IPS-15b (cell line): ENCODE results near the gene DDX17.

Experiments used
- H3K27me3 ChIP-seq: one replicate; pipeline ENCODE4 v1.6.1; 2013; ENCODE audit warnings: low read length; ENCODE audit not compliant: control insufficient read depth, insufficient read depth
- H3K36me3 ChIP-seq: one replicate; pipeline ENCODE4 v1.6.1; 2013; ENCODE audit warnings: low read length; ENCODE audit not compliant: control insufficient read depth, insufficient read depth
- H3K4me1 ChIP-seq: one replicate; pipeline ENCODE4 v1.6.1; 2013; ENCODE audit warnings: mild to moderate bottlenecking, low read length; ENCODE audit not compliant: control insufficient read depth, insufficient read depth
- H3K4me3 ChIP-seq: one replicate; pipeline ENCODE4 v1.5.1; 2013; ENCODE audit warnings: low read depth, low read length
- H3K9ac ChIP-seq: one replicate; pipeline ENCODE4 v1.6.1; 2013; ENCODE audit warnings: low read depth, mild to moderate bottlenecking, low read length
- H3K9me3 ChIP-seq: one replicate; pipeline ENCODE4 v1.6.1; 2013; ENCODE audit warnings: mild to moderate bottlenecking, low read length; ENCODE audit not compliant: control insufficient read depth, insufficient read depth

DDX17 gene

DNA sequence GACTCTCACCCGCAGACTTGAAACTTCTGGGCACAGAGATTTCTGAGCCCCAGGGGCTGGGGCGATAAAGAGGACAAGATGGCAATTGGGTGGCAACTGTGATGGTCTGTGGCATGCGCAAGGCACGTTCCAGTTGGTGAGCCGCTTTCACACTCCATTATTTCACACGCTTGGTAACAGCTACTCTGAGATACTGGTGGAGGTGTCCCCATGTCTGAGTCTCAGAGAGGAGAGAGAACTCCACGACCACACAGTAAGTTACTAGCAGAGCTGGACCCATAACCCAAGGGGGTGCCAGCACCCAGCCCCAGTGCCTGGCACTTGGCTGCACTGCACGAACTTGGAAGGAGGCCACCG is 45.1 kb downstream of the DDX17 start:
- Histone ChIP-seq H3K27me3 (peaks cover 56% of the 10 kb centered on the region), H3K9ac (no peak overlapping the region), H3K4me1 (peaks cover 9% of the 10 kb centered on the region), H3K36me3 (no peaks in the 10 kb centered on the region), H3K4me3 (peak overlapping the region; percentile 23), H3K9me3 (no peaks in the 10 kb centered on the region)

DNA sequence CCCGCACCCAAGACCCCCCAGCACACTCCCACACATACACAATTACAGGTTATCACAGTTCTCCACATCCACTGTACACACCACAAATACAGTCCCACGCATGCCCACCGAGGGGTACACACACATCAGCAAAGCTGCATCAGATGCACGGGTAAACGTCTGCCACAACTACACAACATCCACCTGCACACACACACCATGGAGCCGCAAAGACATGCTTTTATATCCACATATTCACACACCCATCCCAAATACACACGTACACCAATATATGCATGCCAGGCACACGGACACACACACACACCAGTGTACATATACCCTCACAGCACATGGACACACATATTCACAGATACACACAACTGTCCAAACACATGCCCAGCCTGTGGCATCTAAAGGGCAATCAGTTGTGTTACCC is 45.7 kb downstream of the DDX17 start:
- Histone ChIP-seq H3K36me3 (no peaks in the 10 kb centered on the region), H3K9ac (no peak overlapping the region), H3K4me3 (no peak overlapping the region), H3K27me3 (peaks cover 50% of the 10 kb centered on the region), H3K4me1 (peaks cover 9% of the 10 kb centered on the region), H3K9me3 (no peaks in the 10 kb centered on the region)

DNA sequence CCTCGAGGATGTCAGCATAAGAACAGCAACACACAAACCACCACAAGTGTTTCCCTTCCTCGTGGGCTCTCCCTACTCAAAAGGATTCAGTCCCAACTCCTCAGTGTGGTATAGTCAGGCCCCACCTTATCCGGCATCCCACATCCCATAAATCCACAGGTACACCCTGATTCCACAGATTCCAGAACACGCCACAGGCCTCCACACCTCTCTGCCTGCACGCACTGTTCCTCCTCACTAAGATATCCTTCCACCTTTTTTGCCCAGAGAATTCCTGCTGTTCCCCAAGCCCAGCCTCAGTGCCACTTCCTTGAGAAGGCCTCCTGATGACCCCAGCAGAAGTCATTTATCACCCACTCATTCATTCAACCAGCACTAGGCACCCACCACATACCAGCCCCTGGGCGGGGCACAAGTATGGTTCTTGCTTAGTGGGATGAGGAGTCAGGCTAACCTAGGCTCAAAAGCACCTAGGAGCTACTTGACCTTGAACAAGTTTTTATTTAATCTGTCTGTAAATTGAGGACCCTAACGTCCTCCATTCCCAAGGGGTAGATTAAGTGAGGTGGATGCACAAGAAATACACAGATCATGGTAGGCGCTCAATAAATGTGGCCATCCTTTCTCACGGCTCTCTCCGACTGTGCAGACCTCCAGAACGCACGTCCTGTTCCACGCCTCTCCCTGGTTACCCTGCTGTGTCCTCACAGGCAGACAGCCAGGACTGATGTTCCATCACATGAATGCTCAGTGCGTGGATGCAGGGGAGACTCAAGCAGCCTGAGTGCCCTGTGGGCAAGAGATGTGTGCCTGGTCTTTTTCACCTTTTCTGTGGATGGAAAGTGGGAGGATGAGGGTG is 49.0 kb downstream of the DDX17 start:
- no peak overlapping the region for H3K9ac ChIP-seq
- no peaks in the 10 kb centered on the region for H3K9me3 ChIP-seq
- no peak overlapping the region for H3K4me3 ChIP-seq
- no peaks in the 10 kb centered on the region for H3K36me3 ChIP-seq
- peaks cover 4% of the 10 kb centered on the region for H3K4me1 ChIP-seq
- peaks cover 53% of the 10 kb centered on the region for H3K27me3 ChIP-seq

DNA sequence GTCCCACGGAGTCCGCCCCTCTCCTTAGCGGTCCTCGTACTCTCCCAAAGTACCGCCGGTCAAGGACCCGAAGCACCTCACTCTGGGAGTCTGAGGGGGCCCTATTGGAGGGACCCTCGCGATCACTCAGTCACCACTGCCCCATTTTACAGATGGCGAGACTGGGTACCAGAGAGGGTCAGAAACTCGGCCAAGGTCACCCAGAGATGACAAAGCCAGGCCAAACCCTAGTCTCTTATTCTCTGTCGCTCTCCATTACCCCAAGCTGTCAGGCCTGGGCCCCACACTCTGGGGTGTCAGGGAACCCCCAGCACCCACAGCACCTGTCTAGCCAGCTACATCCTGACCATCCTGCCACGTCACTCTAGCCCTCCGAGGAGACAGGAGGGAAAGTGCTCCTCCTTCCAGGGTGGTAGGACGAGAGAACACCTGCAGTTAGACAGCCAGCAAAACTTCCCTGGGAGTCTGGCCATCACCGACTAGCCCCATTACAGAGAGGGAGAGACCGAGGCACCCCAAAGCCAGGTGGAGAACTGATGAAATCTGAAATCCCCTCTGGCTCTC is 49.8 kb downstream of the DDX17 start:
- H3K27me3 ChIP-seq: peaks cover 49% of the 10 kb centered on the region
- H3K36me3 ChIP-seq: no peaks in the 10 kb centered on the region
- H3K4me3 ChIP-seq: peak overlapping the region; percentile 41
- peaks cover 4% of the 10 kb centered on the region for H3K4me1 ChIP-seq
- no peaks in the 10 kb centered on the region for H3K9me3 ChIP-seq
- H3K9ac ChIP-seq: no peak overlapping the region

DNA sequence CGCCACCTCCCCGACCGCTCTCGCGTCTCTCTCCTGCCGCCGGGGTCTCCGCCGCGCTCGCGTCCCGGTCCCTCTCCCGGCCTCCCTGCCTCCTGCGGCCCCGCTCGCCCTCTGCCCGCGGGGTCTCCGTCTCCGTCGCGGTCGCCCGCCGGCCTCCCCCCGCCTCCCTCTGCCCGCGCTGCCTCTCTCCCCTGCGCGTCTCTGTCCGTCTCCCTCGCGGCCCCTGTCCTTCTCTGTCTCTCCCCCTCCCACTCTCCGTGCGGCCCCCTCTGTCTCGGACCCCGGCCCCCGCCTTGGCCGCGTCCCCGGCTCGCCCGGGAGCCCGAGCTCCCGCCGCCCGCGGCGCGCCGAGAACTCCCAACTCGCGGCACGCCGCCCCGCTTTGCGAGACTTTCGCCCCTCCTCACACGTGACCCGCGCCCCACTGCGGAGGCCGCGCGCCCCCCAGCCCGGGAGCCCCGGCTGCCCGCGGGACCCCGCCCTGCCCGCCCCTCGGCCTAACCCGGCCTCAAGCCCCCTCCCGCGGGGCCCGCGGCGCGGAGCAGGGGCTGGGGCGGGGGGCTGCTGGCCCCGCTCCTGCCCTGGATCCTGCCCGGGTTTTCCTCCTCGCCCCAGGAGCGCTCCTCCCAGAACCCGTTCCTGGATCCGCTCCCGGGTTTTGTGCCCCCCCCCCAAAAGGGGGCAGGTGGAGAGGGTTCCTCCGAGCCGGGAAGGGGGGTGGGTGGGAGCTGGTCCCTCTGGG is 50.4 kb downstream of the DDX17 start:
- no peaks in the 10 kb centered on the region for H3K9me3 ChIP-seq
- H3K27me3 ChIP-seq: peaks cover 43% of the 10 kb centered on the region
- no peaks in the 10 kb centered on the region for H3K4me1 ChIP-seq
- H3K4me3 ChIP-seq: peak overlapping the region; percentile 41
- no peak overlapping the region for H3K9ac ChIP-seq
- H3K36me3 ChIP-seq: no peaks in the 10 kb centered on the region

DNA sequence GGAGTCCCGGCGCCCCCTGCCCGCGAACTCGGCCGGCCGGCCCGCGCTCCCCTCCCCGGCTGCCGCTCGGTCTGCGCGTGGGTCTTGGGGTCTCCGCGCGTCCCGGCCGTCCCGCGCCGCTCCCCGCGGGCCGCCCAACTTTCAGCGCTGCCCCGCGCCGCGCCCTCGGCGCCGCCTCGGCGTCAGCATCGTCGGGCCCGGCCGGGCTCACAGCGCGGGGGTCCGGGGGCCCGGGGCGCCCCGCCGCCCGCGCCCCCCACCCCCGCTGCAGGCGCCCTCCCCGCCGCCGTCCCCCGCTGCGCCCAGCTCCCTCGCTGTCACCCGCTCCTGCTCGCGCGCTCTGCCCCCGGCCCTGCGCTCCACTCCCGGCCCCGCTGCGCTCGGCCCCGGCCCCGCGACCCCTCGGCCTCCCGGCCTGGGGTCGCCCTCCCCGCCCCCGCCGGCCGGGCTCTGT is 51.0 kb downstream of the DDX17 start, which contains the start of gene KCNJ4:
KCNJ4 (minus strand) TSS at position 124 of the 454 bp plus-strand sequence. CDS start 27,067 bp downstream, outside the sequence.
- peaks cover 38% of the 10 kb centered on the region for H3K27me3 ChIP-seq
- peak within 1 kb of the TSS; percentile 42 for H3K4me3 ChIP-seq

DNA sequence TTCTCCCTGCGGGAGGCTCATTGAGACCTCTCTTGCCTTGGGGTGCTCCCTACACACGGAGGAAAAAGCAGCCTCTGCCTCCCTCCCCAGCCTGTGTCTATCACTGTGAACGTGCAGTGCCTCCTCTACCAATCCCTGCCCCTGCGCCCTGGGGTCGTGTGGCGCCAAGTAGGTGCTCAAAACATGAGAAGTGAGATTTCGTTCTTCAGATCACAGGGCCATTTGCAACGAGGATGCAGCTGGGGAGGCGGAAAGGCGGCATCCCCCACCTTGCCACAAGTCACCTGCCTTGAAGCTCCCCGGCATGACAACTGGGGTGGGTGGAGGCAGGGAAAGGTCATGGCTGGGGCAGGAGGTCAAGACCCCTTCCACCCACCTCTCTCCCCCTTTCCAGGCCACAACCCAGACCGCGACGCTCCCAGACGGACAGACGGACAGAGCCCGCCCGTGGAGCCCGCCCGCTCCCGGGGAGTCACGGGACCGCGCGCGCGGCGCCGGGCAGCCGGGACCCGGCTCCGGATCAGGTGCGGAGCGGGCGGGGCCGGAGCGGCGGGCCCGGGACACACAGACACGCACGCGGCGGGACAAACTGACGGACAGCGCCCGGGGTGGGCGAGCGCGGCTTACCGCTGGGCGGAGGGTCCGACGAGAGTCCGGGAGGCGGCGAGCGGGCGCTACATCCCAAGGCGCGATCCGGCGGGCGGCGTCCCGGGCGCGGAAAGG is 51.6 kb downstream of the DDX17 start:
- Histone ChIP-seq H3K9me3 (no peaks in the 10 kb centered on the region), H3K9ac (no peak overlapping the region), H3K36me3 (no peaks in the 10 kb centered on the region), H3K4me1 (no peaks in the 10 kb centered on the region), H3K4me3 (peak overlapping the region; percentile 42), H3K27me3 (peaks cover 38% of the 10 kb centered on the region)

More for the DNA sequence above, 51.0 kb downstream of the DDX17 start, which contains the start of gene KCNJ4:
- Histone ChIP-seq H3K36me3 (no peaks in the 10 kb centered on the region), H3K4me1 (no peaks in the 10 kb centered on the region), H3K9ac (no peak within 1 kb of the TSS), H3K9me3 (no peaks in the 10 kb centered on the region)

DNA sequence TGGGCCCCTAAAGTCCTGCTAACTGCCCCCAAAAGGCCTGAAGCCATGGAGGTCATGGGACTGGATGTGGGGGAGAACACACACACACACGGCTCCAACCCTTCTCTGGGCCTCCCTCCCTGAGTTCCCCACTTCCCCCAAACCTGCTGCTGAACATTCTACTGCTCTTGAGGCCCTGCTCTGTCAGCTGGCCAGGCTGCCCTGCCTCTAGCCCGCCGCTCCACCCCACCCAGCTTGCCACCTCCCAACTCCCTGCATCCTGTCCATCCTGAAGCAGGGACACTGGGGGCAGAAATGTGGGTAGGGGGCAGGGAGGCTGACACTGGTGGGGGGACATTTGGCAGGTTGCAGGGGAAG is 52.1 kb downstream of the DDX17 start:
- H3K4me3 ChIP-seq: peak overlapping the region; percentile 42
- H3K27me3 ChIP-seq: peaks cover 37% of the 10 kb centered on the region
- H3K9ac ChIP-seq: no peak overlapping the region
- H3K36me3 ChIP-seq: no peaks in the 10 kb centered on the region
- no peaks in the 10 kb centered on the region for H3K4me1 ChIP-seq
- no peaks in the 10 kb centered on the region for H3K9me3 ChIP-seq

DNA sequence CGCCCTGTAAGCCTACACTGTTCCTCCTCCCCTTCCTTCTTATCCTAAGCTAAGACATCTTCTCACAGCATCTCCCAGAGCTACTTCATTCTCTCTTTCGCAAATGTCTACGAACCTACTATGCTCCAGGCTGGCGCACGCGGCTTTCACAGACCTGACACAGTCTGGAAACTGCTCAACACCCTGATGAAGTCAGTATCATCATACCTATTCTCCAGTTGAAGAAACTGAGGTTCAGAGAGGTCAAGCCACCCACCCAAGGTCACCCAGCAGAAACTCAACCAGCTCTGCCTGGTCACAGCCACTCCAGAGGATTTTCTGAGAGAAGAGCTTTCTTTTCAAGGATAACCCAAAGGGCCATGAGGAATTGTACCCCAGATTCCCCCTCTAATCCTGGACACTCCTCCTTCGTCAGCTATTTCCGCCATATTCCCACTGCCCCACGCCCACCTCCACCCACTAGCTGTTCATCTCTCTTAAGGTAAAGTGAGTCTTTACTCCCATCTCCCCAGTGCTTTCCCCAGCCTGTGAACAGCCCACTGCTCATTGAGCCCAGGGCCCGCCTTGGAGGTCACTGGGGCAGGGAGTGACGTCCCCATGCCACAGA is 52.9 kb downstream of the DDX17 start:
- no peak overlapping the region for H3K4me3 ChIP-seq
- peaks cover 34% of the 10 kb centered on the region for H3K27me3 ChIP-seq
- H3K36me3 ChIP-seq: no peaks in the 10 kb centered on the region
- no peaks in the 10 kb centered on the region for H3K9me3 ChIP-seq
- no peak overlapping the region for H3K9ac ChIP-seq
- H3K4me1 ChIP-seq: no peaks in the 10 kb centered on the region

DNA sequence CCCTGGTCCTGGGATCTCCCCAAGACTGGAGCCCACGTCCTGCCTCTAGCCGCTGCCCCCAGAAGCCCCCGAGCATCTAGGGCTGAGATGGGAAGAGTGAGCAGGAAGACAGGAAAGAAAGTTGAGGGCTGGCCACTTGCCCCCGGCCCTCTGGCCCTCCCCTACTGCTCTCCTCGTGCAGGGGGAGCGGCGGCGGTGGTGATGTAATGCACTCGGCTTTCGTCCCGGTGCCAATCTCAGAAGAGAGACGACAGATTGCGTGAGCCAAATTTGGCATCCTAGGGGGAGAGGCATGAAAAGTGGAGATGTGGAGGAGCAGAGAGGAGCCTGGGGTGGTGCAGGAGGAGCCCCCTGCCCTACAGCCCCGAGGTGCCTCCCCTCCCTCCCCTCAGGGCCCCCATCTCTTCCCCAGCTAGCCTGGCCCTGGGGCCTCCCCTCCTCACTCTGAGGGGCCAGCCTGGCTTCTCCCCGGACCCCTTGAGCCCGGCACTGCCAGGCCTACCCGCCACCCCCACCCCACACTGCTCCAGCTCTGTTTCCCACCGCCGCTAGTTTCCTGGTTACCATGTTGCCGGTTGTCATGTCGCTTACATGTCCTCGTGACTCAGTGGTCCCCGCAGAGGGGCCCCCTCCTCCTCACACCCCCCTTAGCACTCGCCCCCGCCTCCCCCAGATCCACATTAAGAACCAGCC is 53.6 kb downstream of the DDX17 start:
- peaks cover 31% of the 10 kb centered on the region for H3K27me3 ChIP-seq
- H3K9me3 ChIP-seq: no peaks in the 10 kb centered on the region
- no peak overlapping the region for H3K4me3 ChIP-seq
- H3K4me1 ChIP-seq: no peaks in the 10 kb centered on the region
- H3K9ac ChIP-seq: no peak overlapping the region
- H3K36me3 ChIP-seq: no peaks in the 10 kb centered on the region
